Progenitor cell of endocrine pancreas (in vitro differentiated cells): ENCODE results near the gene TRIP4. TPM values are rescaled to one million over a fixed set of nuclear protein-coding genes. Genes with fewer than 3 reads are reported as not detected.
A peak's percentile ranks its signal among the peaks of the same experiment; 100 is the strongest.

Experiments used
- DNase-seq: peaks from one replicate; pipeline ENCODE4 v3.0.0; 2021; ENCODE audit warnings: low spot score; ENCODE audit not compliant: unreplicated experiment
- H3K27ac Mint-ChIP-seq: 2 replicates; pipeline ENCODE4 v1.8.0; 2021; ENCODE audit warnings: mild to moderate bottlenecking, moderate library complexity, mixed read lengths
- H3K27me3 Mint-ChIP-seq: 2 replicates; pipeline ENCODE4 v1.8.0; 2021; ENCODE audit warnings: mixed read lengths
- H3K36me3 Mint-ChIP-seq: 2 replicates; pipeline ENCODE4 v1.8.0; 2022; ENCODE audit warnings: mixed read lengths; ENCODE audit not compliant: insufficient read depth
- H3K4me1 Mint-ChIP-seq: 2 replicates; pipeline ENCODE4 v1.8.0; 2021; ENCODE audit warnings: low read depth, mixed read lengths
- H3K4me3 Mint-ChIP-seq: 2 replicates; pipeline ENCODE4 v1.8.0; 2021; ENCODE audit warnings: low read depth, mild to moderate bottlenecking, moderate library complexity, mixed read lengths
- H3K9me3 Mint-ChIP-seq: 2 replicates; pipeline ENCODE4 v1.8.0; 2021; ENCODE audit warnings: low read depth, mixed read lengths
- CTCF ChIP-seq: fragments of 200-600 bp; sonication (generic); IDR thresholded peaks from one replicate; pipeline ENCODE4 v1.5.0; 2021; ENCODE audit warnings: antibody characterized with exemption, mild to moderate bottlenecking; ENCODE audit not compliant: unreplicated experiment
- total RNA-seq: library from RNA; stranded (reverse); gene quantifications from 2 replicates; pipeline ENCODE4 v1.2.1, GENCODE V29; 2021

The TRIP4 gene
- total RNA-seq, 1 donor from 2014 or later, result 27.9 TPM

GRCh38 chr15:64460206-64460723 lies 72.6 kb downstream of the TRIP4 start, which contains the start of gene ZNF609:
TSS of gene ZNF609 (plus strand) at chr15:64460578. CDS start at chr15:64499420, 38,842 bp downstream.
- DNase-seq, result peak; percentile 99

GRCh38 chr15:64460724-64461720 lies 73.4 kb downstream of the TRIP4 start:
- Mint-ChIP-seq H3K36me3 (no peaks in the 10 kb centered on the region), H3K27me3 (no peaks in the 10 kb centered on the region), H3K27ac (peak overlapping the region; percentile 92), H3K4me1 (peaks cover 71% of the 10 kb centered on the region), H3K4me3 (peak overlapping the region; percentile 85), H3K9me3 (no peaks in the 10 kb centered on the region)
- TF ChIP-seq CTCF, result no peak
- DNase-seq, result peak; percentile 23

More at GRCh38 chr15:64460206-64460723, 72.6 kb downstream of the TRIP4 start, which contains the start of gene ZNF609:
- Mint-ChIP-seq H3K27ac (peak within 1 kb of the TSS; percentile 95), H3K36me3 (no peaks in the 10 kb centered on the region), H3K27me3 (no peaks in the 10 kb centered on the region), H3K9me3 (no peaks in the 10 kb centered on the region), H3K4me1 (peaks cover 74% of the 10 kb centered on the region), H3K4me3 (peak within 1 kb of the TSS; percentile 85)
- TF ChIP-seq CTCF, result no peak

- Mint-ChIP-seq H3K36me3 (no peaks in the 10 kb centered on the region), H3K4me3 (peak overlapping the region; percentile 85), H3K27me3 (no peaks in the 10 kb centered on the region), H3K9me3 (no peaks in the 10 kb centered on the region), H3K4me1 (peaks cover 70% of the 10 kb centered on the region), H3K27ac (peak overlapping the region; percentile 92)
- TF ChIP-seq CTCF, result no peak
- no peak for DNase-seq
Observed at GRCh38 chr15:64461721-64462162, 74.1 kb downstream of the TRIP4 start.

GRCh38 chr15:64462492-64462891 lies 74.9 kb downstream of the TRIP4 start:
- Mint-ChIP-seq H3K9me3 (no peaks in the 10 kb centered on the region), H3K4me1 (peaks cover 68% of the 10 kb centered on the region), H3K36me3 (no peaks in the 10 kb centered on the region), H3K27me3 (no peaks in the 10 kb centered on the region), H3K4me3 (peak overlapping the region; percentile 85), H3K27ac (peak overlapping the region; percentile 92)
- DNase-seq, result no peak
- TF ChIP-seq CTCF, result no peak

- DNase-seq, result no peak
- no peak for TF ChIP-seq CTCF
- Mint-ChIP-seq H3K36me3 (peaks cover 3% of the 10 kb centered on the region), H3K9me3 (no peaks in the 10 kb centered on the region), H3K4me3 (no peak overlapping the region), H3K4me1 (peaks cover 56% of the 10 kb centered on the region), H3K27ac (peak overlapping the region; percentile 36), H3K27me3 (no peaks in the 10 kb centered on the region)
Observed at GRCh38 chr15:64464276-64465005, 76.8 kb downstream of the TRIP4 start.
